B cell (primary cell): ENCODE measurements around the gene CELF4. TPM values are rescaled to one million over a fixed set of nuclear protein-coding genes. Genes with fewer than 3 reads are reported as not detected.

Source experiments
- ATAC-seq: fragments of 200-7000 bp; cut with Tn5 transposase; one replicate; pipeline ENCODE4 v1.10.0; 2021; ENCODE audit warnings: low read depth, mild to moderate bottlenecking, moderate number of reproducible peaks, moderate library complexity
- CTCF ChIA-PET: fragments of 350-600 bp; sonication (Branson Sonifier 250); formaldehyde crosslinking; loops from one replicate; lab custom pipeline; 2021; ENCODE audit warnings: antibody characterized with exemption, inconsistent platforms; lab: Charles Lee
- POLR2A ChIA-PET: fragments of 350-600 bp; sonication (Branson Sonifier 250); formaldehyde crosslinking; loops from one replicate; lab custom pipeline; 2021; ENCODE audit warnings: antibody characterized with exemption; lab: Charles Lee
- DNase-seq: peaks from one replicate; pipeline ENCODE4 v3.0.0; 2013
- H2AFZ ChIP-seq: 2 replicates; pipeline ENCODE4 v1.6.1; 2012; ENCODE audit warnings: mild to moderate bottlenecking, low read depth, low read length; ENCODE audit not compliant: insufficient read depth, poor library complexity, severe bottlenecking
- H3K27ac ChIP-seq, 2 donors: 1 replicate in 1 of 2; 2 replicates in 1 of 2; pipeline ENCODE4 v1.5.1; 2012 to 2013; ENCODE audit warnings: low read length in 2 of 2, mild to moderate bottlenecking in 2 of 2, moderate library complexity in 1 of 2
- H3K27me3 ChIP-seq, 4 experiments: fragments of 200-600 bp in 1 of 4; sonication (generic) in 1 of 4; replicated peaks in 1 of 4; 1 replicate in 2 of 4; 2 replicates in 2 of 4; pipeline versions ENCODE4 v1.6.1 to v1.7.0; 2013 to 2016; ENCODE audit warnings: low read length in 3 of 4, mild to moderate bottlenecking in 2 of 4, mixed read lengths in 1 of 4, moderate library complexity in 1 of 4; ENCODE audit not compliant: insufficient read depth in 4 of 4, control insufficient read depth in 3 of 4; ENCODE audit errors: control extremely low read depth in 1 of 4
- H3K36me3 ChIP-seq, 2 experiments: replicated peaks in 1 of 2; 1 replicate in 1 of 2; 2 replicates in 1 of 2; pipeline versions ENCODE4 v1.6.1 to v1.7.1; 2013; ENCODE audit warnings: low read length in 1 of 2; ENCODE audit not compliant: insufficient read depth in 2 of 2, control insufficient read depth in 1 of 2; ENCODE audit errors: control extremely low read depth in 1 of 2, extremely low read depth in 1 of 2
- H3K4me1 ChIP-seq, 2 donors: fragments of 200-600 bp in 1 of 2; sonication (generic) in 1 of 2; 1 replicate in 1 of 2; 2 replicates in 1 of 2; pipeline versions ENCODE4 v1.5.1 to v1.6.1; 2013 to 2017; ENCODE audit warnings: low read length in 2 of 2; ENCODE audit not compliant: control insufficient read depth in 2 of 2, insufficient read depth in 2 of 2
- H3K4me2 ChIP-seq: replicated peaks from 2 replicates; pipeline ENCODE3; 2012; ENCODE audit warnings: mild to moderate bottlenecking, low read depth, low read length; ENCODE audit not compliant: poor library complexity, severe bottlenecking
- H3K4me3 ChIP-seq, 5 experiments: fragments of 200-600 bp in 1 of 5; sonication (generic) in 1 of 5; 1 replicate in 3 of 5; 2 replicates in 2 of 5; pipeline versions ENCODE4 v1.5.1 to v1.7.0; 2011 to 2016; ENCODE audit warnings: low read length in 4 of 5, mild to moderate bottlenecking in 4 of 5, low read depth in 2 of 5, control low read depth in 1 of 5, moderate library complexity in 1 of 5; ENCODE audit not compliant: insufficient read depth in 1 of 5; ENCODE audit errors: control extremely low read depth in 1 of 5, extremely low read depth in 1 of 5
- H3K79me2 ChIP-seq: fragments of 200-600 bp; sonication (generic); one replicate; pipeline ENCODE4 v1.6.0; 2016; ENCODE audit warnings: low read length; ENCODE audit not compliant: control insufficient read depth, insufficient read depth
- H3K9ac ChIP-seq: fragments of 200-600 bp; sonication (generic); 2 replicates; pipeline ENCODE4 v1.6.1; 2017; ENCODE audit warnings: mild to moderate bottlenecking, low read length, moderate library complexity
- H3K9me3 ChIP-seq, 3 donors: one replicate each; pipeline versions ENCODE4 v1.6.1 to v1.7.1; 2013; ENCODE audit warnings: low read length in 2 of 3; ENCODE audit not compliant: control insufficient read depth in 2 of 3, insufficient read depth in 1 of 3; ENCODE audit errors: control extremely low read depth in 1 of 3
- H4K20me1 ChIP-seq: 2 replicates; pipeline ENCODE4 v1.6.0; 2012; ENCODE audit warnings: mild to moderate bottlenecking, low read length; ENCODE audit not compliant: insufficient read depth, control insufficient read depth, poor library complexity, severe bottlenecking
- H3K27ac Mint-ChIP-seq: one replicate; pipeline ENCODE4 v1.8.0; 2021; ENCODE audit warnings: mixed read lengths
- H3K27me3 Mint-ChIP-seq: one replicate; pipeline ENCODE4 v1.8.0; 2021; ENCODE audit warnings: mixed read lengths
- H3K4me1 Mint-ChIP-seq: one replicate; pipeline ENCODE4 v1.8.0; 2021; ENCODE audit warnings: mixed read lengths
- H3K4me3 Mint-ChIP-seq: one replicate; pipeline ENCODE4 v1.8.0; 2021; ENCODE audit warnings: mixed read lengths
- H3K9me3 Mint-ChIP-seq: one replicate; pipeline ENCODE4 v1.8.0; 2022; ENCODE audit warnings: mixed read lengths; ENCODE audit not compliant: insufficient read depth
- EZH2 ChIP-seq: IDR thresholded peaks from 2 replicates; pipeline ENCODE4 v1.6.1; 2012; ENCODE audit warnings: borderline replicate concordance, low read depth, mild to moderate bottlenecking, moderate library complexity, low read length; ENCODE audit not compliant: insufficient read depth, poor library complexity, severe bottlenecking
- WGBS: methylation state at CpG from one replicate; pipeline ENCODE4 v1.1.5; 2013; ENCODE audit warnings: missing lambda C conversion rate; ENCODE audit not compliant: insufficient coverage; 5-methylcytosine and 5-hydroxymethylcytosine counted together
- intact Hi-C: fragments of 100-400 bp; cut with micrococcal nuclease; formaldehyde crosslinking; loops from one replicate; pipeline ENCODE4 v1.10.0; 2022
- polyA plus RNA-seq: library from polyadenylated mRNA; depleted of rRNA; stranded (reverse); fragments of >200 nt; gene quantifications from 2 replicates; pipeline ENCODE4 v1.2.3, GENCODE V29; 2012
- total RNA-seq, 2 donors: library from RNA; stranded (reverse); fragments of 120-200 nt in 1 of 2; gene quantifications; 1 replicate in 1 of 2; 2 replicates in 1 of 2; pipeline versions ENCODE4 v1.2.3 to v1.2.4, GENCODE V29; 2013 to 2022
- TF ChIP-seq, protein P1 (sequence below): fragments of 200-600 bp; IDR thresholded peaks from one replicate; pipeline ENCODE4 v1.8.0; 2022; ENCODE audit warnings: antibody characterized with exemption, mild to moderate bottlenecking

Gene CELF4
- total and polyA plus RNA-seq, 2 donors (not counting 1 experiment from before 2014, with no cell fraction given), result not detected

DNA sequence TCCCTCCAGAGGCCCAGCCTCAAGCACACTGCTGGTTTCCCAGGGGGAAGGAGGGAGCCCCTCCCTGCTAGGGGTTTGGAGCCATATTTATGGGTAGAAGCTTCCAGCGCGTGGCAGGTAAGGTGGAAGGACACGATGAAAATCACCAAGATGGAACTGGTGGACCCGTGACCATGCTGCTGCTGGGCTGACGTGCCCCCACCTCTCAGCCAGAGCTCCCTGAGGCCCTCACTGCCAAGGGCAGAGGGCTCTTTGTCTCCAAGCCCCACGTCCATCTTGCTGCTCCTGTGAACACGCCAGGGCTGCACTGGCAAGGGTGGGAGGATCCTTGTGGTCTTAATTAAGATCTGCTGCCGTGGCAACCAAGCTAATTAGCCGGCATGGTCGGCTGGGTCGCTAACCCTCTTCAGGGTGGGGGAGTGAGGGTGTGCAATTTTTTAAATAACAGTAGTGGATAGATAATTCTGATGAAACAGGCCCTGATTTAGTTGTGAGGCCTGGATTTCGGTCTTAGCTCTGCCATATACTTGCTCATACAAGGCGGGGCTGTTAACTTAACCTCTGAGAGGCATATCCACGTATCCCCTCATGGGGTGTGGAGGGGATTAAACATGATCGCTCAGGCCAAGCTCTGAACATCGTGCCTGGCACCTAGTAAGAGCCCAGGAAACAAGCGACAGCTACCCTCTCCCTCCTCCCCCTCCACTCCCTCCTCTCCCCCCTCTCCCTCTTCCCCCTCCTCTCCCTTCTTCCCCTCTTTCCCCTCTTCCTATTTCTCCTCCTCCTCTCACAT is 232.8 kb downstream of the CELF4 start:
- 88% methylated on average over 11 of the region's 17 CpGs for WGBS
- H4K20me1 ChIP-seq, result no peaks in the 10 kb centered on the region
- Mint-ChIP-seq H3K9me3 (no peaks in the 10 kb centered on the region), H3K27ac (no peak overlapping the region), H3K27me3 (no peaks in the 10 kb centered on the region), H3K4me1 (no peaks in the 10 kb centered on the region), H3K4me3 (no peak overlapping the region)
- H3K27ac ChIP-seq, result no peak overlapping the region
- no peak overlapping the region for H2AFZ ChIP-seq
- TF ChIP-seq, protein P1, sequence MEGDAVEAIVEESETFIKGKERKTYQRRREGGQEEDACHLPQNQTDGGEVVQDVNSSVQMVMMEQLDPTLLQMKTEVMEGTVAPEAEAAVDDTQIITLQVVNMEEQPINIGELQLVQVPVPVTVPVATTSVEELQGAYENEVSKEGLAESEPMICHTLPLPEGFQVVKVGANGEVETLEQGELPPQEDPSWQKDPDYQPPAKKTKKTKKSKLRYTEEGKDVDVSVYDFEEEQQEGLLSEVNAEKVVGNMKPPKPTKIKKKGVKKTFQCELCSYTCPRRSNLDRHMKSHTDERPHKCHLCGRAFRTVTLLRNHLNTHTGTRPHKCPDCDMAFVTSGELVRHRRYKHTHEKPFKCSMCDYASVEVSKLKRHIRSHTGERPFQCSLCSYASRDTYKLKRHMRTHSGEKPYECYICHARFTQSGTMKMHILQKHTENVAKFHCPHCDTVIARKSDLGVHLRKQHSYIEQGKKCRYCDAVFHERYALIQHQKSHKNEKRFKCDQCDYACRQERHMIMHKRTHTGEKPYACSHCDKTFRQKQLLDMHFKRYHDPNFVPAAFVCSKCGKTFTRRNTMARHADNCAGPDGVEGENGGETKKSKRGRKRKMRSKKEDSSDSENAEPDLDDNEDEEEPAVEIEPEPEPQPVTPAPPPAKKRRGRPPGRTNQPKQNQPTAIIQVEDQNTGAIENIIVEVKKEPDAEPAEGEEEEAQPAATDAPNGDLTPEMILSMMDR, result no peak
- no peak for TF ChIP-seq EZH2
- DNase-seq (no peak), ATAC-seq (no peak)
- no peak overlapping the region for H3K4me3 ChIP-seq
- ChIA-PET CTCF (interaction anchor here (1.4 to 1.8 kb wide), 2 partner anchors 10 kb away, joined by 4 to 8 read pairs; no protein-coding TSS in a partner anchor), POLR2A (no interaction called here)
- H3K79me2 ChIP-seq, result no peaks in the 10 kb centered on the region
- H3K4me1 ChIP-seq, result no peaks in the 10 kb centered on the region
- peaks cover 0 to 2% (median 0%) of the 10 kb centered on the region in 3 donors for H3K9me3 ChIP-seq
- no peak overlapping the region for H3K9ac ChIP-seq
- intact Hi-C loops, result no loop called here
- H3K36me3 ChIP-seq, result no peaks in the 10 kb centered on the region
- H3K27me3 ChIP-seq, result no peaks in the 10 kb centered on the region
- no peak overlapping the region for H3K4me2 ChIP-seq

DNA sequence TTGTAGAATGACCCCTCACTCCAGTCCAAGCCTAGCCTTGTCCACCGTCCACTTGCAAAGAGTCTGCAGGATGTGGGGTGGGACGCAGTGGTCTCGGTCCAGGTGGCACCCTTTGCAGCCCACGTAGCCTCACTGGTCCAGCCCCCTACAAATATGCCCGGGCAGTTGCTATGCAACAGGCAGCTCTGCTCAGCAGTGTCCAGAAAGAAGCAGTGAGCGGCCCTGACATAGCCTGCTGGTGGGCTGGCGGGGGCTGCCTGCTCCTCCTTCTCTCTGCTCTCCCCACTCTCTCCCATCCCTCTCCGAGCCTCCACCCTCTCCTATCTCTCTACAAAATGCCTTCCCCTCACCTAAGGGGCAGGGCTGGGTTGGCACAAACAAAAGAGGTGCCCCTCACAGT is 233.4 kb downstream of the CELF4 start:
- TF ChIP-seq, protein P1, result no peak
- TF ChIP-seq EZH2, result no peak
- no peak overlapping the region for H3K4me2 ChIP-seq
- H3K27ac ChIP-seq, result no peak overlapping the region
- H3K4me1 Mint-ChIP-seq, result no peaks in the 10 kb centered on the region
- no peaks in the 10 kb centered on the region for H3K9me3 Mint-ChIP-seq
- H3K4me1 ChIP-seq, result no peaks in the 10 kb centered on the region
- 88% methylated on average over 8 of the region's 8 CpGs for WGBS
- intact Hi-C loops, result no loop called here
- no peaks in the 10 kb centered on the region for H3K27me3 Mint-ChIP-seq
- no peak overlapping the region for H3K27ac Mint-ChIP-seq
- H3K4me3 Mint-ChIP-seq, result no peak overlapping the region
- H3K36me3 ChIP-seq, result no peaks in the 10 kb centered on the region
- no peaks in the 10 kb centered on the region for H4K20me1 ChIP-seq
- ChIA-PET POLR2A (no interaction called here), CTCF (interaction anchor here (1.4 to 1.8 kb wide), 2 partner anchors 9 to 11 kb away, joined by 4 to 8 read pairs; no protein-coding TSS in a partner anchor)
- no peak overlapping the region for H2AFZ ChIP-seq
- no peak overlapping the region for H3K4me3 ChIP-seq
- H3K9ac ChIP-seq, result no peak overlapping the region
- ATAC-seq (no peak), DNase-seq (no peak)
- no peaks in the 10 kb centered on the region for H3K27me3 ChIP-seq
- no peaks in the 10 kb centered on the region for H3K79me2 ChIP-seq
- H3K9me3 ChIP-seq, result peaks cover 0 to 5% (median 0%) of the 10 kb centered on the region in 3 donors
